ENCODE data around the gene STIL. TPM values are rescaled to one million over a fixed set of nuclear protein-coding genes. Genes with fewer than 3 reads are reported as not detected.
A peak's percentile ranks its signal among the peaks of the same experiment; 100 is the strongest.

STIL gene
- total RNA-seq, 1 experiment from 2014 or later = 29.7 TPM

DNA sequence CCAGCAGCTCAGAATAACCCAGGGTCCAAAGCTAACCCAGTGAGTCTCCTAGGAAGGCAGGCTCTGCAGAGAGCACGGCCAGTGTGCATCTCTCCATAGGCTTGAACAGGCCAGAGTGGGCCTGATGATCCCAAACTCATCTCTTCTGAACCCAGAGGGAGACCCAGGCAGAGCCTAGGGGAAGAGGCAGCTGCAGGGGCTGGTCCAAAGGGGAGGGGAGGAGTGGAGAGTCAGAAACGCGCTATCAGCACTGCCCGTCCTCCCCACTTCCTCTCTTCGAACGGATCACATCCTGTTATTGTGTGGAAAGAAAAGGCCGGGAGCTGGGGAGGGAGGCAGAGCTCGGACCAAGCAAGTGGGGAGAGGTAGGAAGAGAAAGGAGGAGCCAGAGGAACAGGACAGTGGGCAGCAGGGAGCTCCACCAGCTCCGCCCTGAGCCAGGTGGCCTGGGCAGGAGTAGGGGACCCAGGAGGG is 102.1 kb downstream of the STIL start:
- ChIA-PET CTCF (interaction anchor here (0.6 to 1.5 kb wide), 5 partner anchors 15 to 124 kb away, joined by 3 to 13 read pairs (median 3); no protein-coding TSS in a partner anchor), POLR2A (no interaction called here)
- peaks cover 36% of the 10 kb centered on the region for H3K4me1 Mint-ChIP-seq
- no peak for TF ChIP-seq HMGA2 (CRISPR knock-in tag; IDR thresholded peaks at IDR 0.05)
- TF ChIP-seq, protein P1, sequence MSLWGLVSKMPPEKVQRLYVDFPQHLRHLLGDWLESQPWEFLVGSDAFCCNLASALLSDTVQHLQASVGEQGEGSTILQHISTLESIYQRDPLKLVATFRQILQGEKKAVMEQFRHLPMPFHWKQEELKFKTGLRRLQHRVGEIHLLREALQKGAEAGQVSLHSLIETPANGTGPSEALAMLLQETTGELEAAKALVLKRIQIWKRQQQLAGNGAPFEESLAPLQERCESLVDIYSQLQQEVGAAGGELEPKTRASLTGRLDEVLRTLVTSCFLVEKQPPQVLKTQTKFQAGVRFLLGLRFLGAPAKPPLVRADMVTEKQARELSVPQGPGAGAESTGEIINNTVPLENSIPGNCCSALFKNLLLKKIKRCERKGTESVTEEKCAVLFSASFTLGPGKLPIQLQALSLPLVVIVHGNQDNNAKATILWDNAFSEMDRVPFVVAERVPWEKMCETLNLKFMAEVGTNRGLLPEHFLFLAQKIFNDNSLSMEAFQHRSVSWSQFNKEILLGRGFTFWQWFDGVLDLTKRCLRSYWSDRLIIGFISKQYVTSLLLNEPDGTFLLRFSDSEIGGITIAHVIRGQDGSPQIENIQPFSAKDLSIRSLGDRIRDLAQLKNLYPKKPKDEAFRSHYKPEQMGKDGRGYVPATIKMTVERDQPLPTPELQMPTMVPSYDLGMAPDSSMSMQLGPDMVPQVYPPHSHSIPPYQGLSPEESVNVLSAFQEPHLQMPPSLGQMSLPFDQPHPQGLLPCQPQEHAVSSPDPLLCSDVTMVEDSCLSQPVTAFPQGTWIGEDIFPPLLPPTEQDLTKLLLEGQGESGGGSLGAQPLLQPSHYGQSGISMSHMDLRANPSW (CRISPR knock-in tag; conservative IDR thresholded peaks at IDR 0.05; ENCODE audit: low read depth) = no peak
- no peak for TF ChIP-seq SMAD3 (CRISPR knock-in tag; IDR thresholded peaks at IDR 0.05; ENCODE audit: borderline replicate concordance)
- no peak for TF ChIP-seq SOX15 (CRISPR knock-in tag; IDR thresholded peaks at IDR 0.05)
- TF ChIP-seq, protein P2, sequence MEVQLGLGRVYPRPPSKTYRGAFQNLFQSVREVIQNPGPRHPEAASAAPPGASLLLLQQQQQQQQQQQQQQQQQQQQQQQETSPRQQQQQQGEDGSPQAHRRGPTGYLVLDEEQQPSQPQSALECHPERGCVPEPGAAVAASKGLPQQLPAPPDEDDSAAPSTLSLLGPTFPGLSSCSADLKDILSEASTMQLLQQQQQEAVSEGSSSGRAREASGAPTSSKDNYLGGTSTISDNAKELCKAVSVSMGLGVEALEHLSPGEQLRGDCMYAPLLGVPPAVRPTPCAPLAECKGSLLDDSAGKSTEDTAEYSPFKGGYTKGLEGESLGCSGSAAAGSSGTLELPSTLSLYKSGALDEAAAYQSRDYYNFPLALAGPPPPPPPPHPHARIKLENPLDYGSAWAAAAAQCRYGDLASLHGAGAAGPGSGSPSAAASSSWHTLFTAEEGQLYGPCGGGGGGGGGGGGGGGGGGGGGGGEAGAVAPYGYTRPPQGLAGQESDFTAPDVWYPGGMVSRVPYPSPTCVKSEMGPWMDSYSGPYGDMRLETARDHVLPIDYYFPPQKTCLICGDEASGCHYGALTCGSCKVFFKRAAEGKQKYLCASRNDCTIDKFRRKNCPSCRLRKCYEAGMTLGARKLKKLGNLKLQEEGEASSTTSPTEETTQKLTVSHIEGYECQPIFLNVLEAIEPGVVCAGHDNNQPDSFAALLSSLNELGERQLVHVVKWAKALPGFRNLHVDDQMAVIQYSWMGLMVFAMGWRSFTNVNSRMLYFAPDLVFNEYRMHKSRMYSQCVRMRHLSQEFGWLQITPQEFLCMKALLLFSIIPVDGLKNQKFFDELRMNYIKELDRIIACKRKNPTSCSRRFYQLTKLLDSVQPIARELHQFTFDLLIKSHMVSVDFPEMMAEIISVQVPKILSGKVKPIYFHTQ (CRISPR knock-in tag; IDR thresholded peaks at IDR 0.05) = no peak
- TF ChIP-seq MXD4 (CRISPR knock-in tag; IDR thresholded peaks at IDR 0.05; ENCODE audit: borderline replicate concordance) = no peak
- no peak for TF ChIP-seq MYBL2 (CRISPR knock-in tag; IDR thresholded peaks at IDR 0.05)
- TF ChIP-seq CREB1 (CRISPR knock-in tag; IDR thresholded peaks at IDR 0.05) = no peak
- TF ChIP-seq NR1H2 (CRISPR knock-in tag; IDR thresholded peaks at IDR 0.05) = no peak
- TF ChIP-seq, protein P3, sequence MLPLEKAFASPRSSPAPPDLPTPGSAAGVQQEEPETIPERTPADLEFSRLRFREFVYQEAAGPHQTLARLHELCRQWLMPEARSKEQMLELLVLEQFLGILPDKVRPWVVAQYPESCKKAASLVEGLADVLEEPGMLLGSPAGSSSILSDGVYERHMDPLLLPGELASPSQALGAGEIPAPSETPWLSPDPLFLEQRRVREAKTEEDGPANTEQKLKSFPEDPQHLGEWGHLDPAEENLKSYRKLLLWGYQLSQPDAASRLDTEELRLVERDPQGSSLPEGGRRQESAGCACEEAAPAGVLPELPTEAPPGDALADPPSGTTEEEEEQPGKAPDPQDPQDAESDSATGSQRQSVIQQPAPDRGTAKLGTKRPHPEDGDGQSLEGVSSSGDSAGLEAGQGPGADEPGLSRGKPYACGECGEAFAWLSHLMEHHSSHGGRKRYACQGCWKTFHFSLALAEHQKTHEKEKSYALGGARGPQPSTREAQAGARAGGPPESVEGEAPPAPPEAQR (CRISPR knock-in tag; IDR thresholded peaks at IDR 0.05) = no peak
- TF ChIP-seq, protein P4, sequence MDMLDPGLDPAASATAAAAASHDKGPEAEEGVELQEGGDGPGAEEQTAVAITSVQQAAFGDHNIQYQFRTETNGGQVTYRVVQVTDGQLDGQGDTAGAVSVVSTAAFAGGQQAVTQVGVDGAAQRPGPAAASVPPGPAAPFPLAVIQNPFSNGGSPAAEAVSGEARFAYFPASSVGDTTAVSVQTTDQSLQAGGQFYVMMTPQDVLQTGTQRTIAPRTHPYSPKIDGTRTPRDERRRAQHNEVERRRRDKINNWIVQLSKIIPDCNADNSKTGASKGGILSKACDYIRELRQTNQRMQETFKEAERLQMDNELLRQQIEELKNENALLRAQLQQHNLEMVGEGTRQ (CRISPR knock-in tag; IDR thresholded peaks at IDR 0.05) = no peak
- no peak overlapping the region for H3K27ac Mint-ChIP-seq
- no peaks in the 10 kb centered on the region for H3K36me3 Mint-ChIP-seq
- ATAC-seq = peak; percentile 7
- no peaks in the 10 kb centered on the region for H3K9me3 Mint-ChIP-seq
- no peak overlapping the region for H3K4me3 Mint-ChIP-seq
- peaks cover 49% of the 10 kb centered on the region for H3K27me3 Mint-ChIP-seq (ENCODE audit: low read depth)
- DNase-seq (ENCODE audit: low spot score) = no peak

DNA sequence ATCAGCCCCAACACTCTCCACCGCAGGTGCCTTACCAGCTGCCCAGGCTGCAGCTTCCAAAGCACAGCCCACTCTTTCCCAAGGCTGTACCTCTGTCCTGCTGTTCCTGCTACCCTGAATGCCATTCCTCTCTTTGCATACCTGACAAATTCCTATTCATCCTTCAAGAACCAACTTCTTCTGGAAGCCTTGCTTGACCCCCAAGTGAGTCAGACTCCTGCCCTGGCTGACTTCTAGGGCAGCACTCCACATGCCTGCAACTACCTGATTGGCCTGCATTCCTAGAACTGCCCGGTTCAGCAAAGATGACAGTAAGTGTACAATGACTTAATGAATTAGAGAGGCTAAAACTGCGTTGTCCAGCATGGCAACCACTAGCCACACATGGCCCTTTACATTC is 103.3 kb downstream of the STIL start:
- POLR2A ChIA-PET = no interaction called here
- no peak overlapping the region for H3K4me3 Mint-ChIP-seq
- TF ChIP-seq, protein P5, sequence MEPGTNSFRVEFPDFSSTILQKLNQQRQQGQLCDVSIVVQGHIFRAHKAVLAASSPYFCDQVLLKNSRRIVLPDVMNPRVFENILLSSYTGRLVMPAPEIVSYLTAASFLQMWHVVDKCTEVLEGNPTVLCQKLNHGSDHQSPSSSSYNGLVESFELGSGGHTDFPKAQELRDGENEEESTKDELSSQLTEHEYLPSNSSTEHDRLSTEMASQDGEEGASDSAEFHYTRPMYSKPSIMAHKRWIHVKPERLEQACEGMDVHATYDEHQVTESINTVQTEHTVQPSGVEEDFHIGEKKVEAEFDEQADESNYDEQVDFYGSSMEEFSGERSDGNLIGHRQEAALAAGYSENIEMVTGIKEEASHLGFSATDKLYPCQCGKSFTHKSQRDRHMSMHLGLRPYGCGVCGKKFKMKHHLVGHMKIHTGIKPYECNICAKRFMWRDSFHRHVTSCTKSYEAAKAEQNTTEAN (CRISPR knock-in tag; IDR thresholded peaks at IDR 0.05) = no peak
- no peaks in the 10 kb centered on the region for H3K36me3 Mint-ChIP-seq
- peaks cover 50% of the 10 kb centered on the region for H3K27me3 Mint-ChIP-seq (ENCODE audit: low read depth)
- H3K27ac Mint-ChIP-seq = no peak overlapping the region
- DNase-seq (ENCODE audit: low spot score) (no peak), ATAC-seq (no peak)
- no peaks in the 10 kb centered on the region for H3K9me3 Mint-ChIP-seq
- H3K4me1 Mint-ChIP-seq = peaks cover 36% of the 10 kb centered on the region
- CTCF ChIA-PET = interaction anchor here (0.5 to 3.3 kb wide), 4 partner anchors 9 to 51 kb away, joined by 3 to 26 read pairs (median 5); no protein-coding TSS in a partner anchor
